Mesenteric fat pad (tissue), 1 donor: Measurements from ENCODE around the gene BABAM2. TPM values are rescaled to one million over a fixed set of nuclear protein-coding genes. Genes with fewer than 3 reads are reported as not detected.

Experiments
- DNase-seq: peaks from one replicate; pipeline ENCODE4 v3.0.0-alpha.2; 2020; ENCODE audit warnings: low spot score
- total RNA-seq: library from RNA; stranded (reverse); fragmentation: NEBNext Ultra II Directional; extraction: Animal tissue kit (Norgen Biotek cat#: 25700); gene quantifications from one replicate; pipeline ENCODE4 v1.2.1, GENCODE V29; 2021
- donor health status: DM: yes; HTN: yes; CAD: no.

Gene BABAM2
- total RNA-seq, 1 donor from 2014 or later = 36.0 TPM

- peak; percentile 16 for DNase-seq
Observed at GRCh38 chr2:28340312-28341202, 450.0 kb downstream of the BABAM2 start.

- DNase-seq = no peak
Observed at GRCh38 chr2:28341208-28341891, 450.8 kb downstream of the BABAM2 start.

GRCh38 chr2:28342081-28342967 is 451.8 kb downstream of the BABAM2 start:
- no peak for DNase-seq

DNA sequence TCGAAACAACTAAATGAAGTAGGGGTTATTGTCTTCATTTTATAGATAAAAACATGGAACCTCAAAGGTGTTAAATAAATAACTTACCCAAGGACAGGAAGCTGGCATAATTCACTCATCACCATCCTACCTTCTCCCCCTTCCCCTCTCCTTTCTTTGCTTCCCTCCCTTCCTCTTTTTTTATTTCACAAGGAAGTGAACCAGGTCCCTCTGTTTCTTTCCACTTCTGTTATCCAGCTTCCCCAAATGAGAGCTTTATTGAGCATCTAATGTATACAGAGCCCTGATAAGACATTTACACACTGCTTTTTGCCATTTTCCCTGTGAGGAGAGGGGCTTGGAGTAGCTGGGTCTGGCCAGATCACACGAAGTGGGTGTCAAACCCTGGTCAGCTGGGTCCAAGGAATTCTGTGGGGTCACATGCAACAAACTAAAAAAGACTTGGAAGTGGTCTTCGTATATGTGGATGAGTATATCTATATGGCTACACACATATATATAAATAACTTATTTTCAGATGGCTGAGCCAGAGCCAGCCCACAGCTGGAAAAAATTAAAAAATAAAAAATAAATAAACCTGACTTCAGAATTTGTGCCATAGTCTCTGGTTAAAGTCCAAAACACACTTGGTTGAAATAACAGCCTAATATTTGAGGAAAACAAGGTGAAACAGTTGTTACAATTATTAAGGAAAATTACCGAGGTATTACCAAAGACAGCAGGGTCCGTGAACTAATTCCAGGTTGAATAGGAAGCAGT is 452.8 kb downstream of the BABAM2 start:
- DNase-seq = no peak

DNA sequence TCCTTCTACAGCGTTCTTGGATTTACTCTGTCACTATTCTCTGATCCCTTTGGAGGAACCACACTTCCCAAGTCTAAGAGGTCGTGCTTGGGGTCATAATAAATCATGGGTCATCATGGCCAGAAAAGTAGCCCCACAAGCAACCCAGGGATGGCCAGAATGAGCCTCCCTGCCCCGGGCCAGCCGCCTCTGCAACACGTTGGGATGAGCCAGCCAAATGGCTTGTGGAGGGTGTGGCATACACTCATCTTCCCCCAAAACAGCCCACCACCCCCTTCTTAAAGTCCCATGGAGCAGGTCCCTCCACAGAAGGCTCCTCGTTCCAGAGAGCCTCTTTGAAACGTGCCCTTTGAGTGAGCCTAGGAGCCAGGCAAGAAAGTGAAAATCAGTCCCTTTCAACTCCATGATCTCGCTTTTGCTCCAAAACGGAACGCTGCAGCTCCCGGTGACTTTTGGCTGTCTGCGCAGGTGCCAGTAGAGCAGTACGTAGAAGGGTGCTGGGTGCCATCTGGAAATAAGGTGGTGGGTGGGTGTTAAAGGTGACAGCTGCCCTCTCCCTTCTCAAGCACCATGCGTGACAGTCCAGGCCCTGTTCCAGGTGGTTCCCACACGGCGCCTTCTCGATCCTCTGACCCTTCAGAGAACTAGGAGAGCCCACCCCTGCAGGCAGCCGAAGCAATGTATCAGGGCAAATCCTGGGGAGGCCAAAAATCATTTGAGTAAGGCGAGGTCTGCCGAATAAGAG is 453.6 kb downstream of the BABAM2 start:
- DNase-seq = no peak

- DNase-seq = no peak
Observed at GRCh38 chr2:28344756-28345373, 454.3 kb downstream of the BABAM2 start.

DNA sequence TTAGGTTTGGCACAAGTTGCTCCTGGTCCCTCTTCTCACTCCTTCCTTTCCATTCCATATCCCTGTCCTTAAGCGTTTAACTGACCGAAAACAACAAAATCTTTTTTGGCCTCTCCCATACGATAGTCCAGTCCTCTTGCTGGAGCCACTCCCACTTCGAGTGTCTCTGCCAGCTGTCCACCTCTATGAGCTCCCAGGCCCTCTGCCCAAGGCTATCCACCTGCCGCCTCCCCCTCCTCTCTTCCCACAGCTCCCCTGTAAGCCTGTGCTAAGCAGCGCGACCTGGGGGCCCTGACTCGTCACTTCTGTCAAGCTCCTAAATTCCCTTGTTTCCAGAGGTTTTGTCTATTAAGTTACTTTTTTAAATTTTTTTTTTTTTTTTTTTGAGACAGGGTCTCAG is 455.1 kb downstream of the BABAM2 start:
- no peak for DNase-seq

DNA sequence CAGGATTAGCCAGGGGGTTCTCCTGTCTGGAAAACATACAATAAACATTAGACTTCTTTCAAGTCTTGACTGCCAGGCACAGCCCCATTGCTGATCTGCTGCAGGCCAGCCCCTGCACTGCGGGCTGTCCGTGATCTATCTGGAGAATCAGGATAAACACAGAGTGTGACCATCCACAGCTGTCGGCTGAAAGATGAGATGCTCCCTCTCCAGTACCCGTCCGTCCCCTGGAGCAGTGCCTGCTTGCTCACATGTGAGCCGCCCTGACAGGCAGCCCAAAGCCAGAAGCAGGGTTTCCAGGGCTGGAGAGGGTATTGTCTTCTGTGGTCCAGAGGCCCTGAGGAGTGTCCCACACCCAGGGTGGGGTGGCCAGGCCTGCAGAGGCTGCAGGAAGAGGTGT is 456.1 kb downstream of the BABAM2 start:
- DNase-seq = no peak

- peak; percentile 33 for DNase-seq
Observed at GRCh38 chr2:28347193-28347592, 456.7 kb downstream of the BABAM2 start.

GRCh38 chr2:28347596-28347995 is 457.1 kb downstream of the BABAM2 start:
- DNase-seq = peak; percentile 72

DNA sequence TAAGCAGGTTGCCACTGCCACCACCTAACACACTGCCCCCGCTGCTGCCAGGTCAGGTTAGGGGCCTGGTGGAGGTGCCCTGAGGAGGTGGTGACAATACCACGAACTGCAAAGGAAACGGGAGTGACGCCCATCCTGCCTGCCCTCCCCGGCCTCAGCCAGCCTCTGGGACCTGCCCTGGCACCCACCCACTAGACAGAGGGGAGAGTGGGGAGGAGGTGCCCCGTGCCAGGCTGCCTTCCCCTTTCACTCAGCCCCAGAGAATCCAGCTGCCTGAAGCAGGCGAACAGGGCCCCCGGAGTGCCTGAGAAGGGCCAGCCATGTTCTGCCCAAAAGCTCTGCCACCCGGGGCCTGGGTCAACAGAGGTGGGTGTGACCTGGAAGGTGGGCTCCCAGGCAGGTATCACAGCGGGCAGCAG is 457.6 kb downstream of the BABAM2 start:
- peak; percentile 86 for DNase-seq

GRCh38 chr2:28348921-28349320 is 458.4 kb downstream of the BABAM2 start:
- peak; percentile 26 for DNase-seq

DNA sequence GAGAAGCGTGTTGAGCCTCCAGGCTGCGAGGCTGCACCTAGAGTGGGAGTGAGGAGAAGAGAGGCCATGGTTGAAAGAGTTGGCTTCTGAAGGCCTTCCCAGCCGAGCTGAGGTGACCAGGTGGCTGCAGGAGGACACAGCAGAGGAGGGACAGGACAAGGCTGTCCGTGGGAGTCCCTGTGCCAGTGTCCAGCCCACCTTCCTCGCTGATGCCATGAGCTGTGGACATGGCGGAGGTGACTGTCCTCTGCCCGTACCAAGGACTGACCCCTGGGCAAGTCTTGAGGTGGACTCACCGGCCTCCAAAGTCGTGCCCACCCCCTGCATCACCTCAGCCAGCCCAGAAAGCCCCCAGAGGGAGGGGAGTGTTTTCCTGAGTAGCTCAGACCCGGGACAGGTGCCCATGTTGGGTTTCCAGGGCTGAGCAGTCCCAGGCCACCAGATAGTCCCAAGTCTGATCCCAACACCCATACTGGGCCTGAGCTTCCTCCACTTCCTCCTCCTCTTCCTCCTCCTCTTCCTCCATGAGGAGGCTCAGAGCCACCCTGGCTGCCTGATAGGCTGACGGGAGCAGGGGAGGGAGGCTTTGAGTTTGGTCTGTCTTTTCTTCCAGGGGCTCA is 459.1 kb downstream of the BABAM2 start:
- peak; percentile 84 for DNase-seq

DNA sequence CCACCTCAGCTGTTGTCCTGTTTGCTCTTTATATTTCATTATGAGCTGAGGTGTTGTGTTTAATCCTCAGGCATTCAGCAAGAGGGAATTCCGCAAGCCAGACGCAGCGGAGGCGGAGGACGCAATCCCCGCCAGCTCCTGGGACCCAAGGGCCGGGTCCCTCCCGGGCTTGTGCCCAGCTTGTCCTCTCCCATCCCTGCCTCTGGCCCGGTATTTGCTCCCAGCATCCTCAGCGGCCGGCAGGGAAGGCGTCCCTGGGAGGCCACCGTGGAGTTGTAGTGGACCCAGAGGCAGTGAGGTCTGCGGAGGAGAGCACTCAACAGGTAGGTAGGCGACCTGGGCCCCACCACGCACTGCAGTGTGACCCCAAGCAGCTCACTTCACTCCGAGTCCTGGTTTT is 459.7 kb downstream of the BABAM2 start:
- DNase-seq = peak; percentile 86

DNA sequence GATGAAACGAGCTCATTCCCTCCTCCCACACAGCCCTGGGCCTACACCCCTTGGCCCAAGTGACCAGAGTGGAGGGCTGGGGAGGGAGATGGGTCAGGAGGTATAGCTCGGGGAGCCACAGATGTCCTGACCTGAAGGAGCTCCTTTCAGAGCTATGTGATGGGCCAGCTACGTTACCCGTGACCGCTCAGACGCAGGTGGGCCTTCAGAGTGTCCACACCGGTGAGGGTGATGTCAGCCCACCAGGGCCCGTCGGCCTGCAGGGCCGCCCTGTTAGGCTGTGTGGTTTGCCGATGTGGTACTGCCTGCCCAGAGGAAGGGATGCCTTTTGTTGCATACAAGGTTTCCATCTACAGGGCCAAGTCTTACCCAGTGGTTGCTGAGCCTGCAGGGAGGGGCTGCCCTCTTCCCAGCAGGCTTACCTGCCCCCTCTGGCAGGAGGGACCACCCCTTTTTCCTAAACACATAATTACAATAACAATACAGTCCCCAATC is 460.3 kb downstream of the BABAM2 start:
- DNase-seq = peak; percentile 69

DNA sequence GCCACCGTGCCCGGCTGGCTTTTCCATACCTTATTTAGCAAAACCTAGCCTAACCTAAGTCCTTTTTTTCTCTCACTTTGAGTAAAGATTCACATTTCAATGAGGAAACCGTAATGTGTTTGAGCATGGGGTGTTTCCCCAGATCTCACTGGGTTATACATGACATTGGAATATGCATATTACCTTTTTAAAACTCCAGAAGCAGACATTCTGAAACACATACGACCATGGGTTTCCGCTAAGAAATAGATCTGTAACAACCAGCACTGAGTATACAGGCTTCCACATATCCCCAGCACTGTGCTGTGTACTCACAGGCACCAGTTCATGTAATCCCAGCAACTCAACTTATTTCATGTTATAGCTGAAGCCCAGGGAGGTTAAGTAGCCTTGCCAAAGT is 461.1 kb downstream of the BABAM2 start:
- no peak for DNase-seq

- DNase-seq = peak; percentile 55
Observed at GRCh38 chr2:28352104-28352503, 461.6 kb downstream of the BABAM2 start.

GRCh38 chr2:28352610-28353195 is 462.2 kb downstream of the BABAM2 start:
- DNase-seq = peak; percentile 74
